GM10847 (cell line): ENCODE results near the gene MYLK.

Source experiments
- POLR2A ChIP-seq: IDR thresholded peaks from 2 replicates; pipeline ENCODE4 v1.6.1; 2011; ENCODE audit not compliant: insufficient read length; ENCODE audit errors: extremely low read depth

The MYLK gene

DNA sequence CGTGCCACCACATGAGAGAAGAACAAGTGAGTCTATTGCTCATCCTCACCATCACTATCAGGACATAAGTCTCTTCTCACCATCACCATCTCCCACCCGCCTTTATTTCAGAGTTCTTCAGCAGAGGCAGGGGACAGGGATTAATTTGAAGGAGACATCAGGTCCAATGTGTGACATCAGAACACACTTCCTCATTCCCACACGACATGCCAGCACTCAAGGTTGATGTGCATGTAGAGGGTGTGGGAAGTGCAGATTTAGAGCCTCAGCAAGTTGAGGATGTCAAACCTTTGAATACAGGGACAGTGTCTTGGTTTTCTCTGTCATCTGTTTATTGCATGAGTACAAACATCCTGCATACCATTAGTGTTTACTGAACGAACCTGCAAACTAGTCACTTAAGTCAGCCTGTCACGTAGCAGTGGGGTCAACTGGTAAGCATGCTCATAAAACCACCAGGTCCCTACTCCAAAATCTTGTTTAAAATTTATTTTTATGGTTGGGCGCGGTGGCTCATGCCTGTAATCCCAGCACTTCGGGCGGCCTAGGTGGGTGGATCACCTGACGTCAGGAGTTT, 104.4 kb downstream of the MYLK start:
- no peak for TF ChIP-seq POLR2A

DNA sequence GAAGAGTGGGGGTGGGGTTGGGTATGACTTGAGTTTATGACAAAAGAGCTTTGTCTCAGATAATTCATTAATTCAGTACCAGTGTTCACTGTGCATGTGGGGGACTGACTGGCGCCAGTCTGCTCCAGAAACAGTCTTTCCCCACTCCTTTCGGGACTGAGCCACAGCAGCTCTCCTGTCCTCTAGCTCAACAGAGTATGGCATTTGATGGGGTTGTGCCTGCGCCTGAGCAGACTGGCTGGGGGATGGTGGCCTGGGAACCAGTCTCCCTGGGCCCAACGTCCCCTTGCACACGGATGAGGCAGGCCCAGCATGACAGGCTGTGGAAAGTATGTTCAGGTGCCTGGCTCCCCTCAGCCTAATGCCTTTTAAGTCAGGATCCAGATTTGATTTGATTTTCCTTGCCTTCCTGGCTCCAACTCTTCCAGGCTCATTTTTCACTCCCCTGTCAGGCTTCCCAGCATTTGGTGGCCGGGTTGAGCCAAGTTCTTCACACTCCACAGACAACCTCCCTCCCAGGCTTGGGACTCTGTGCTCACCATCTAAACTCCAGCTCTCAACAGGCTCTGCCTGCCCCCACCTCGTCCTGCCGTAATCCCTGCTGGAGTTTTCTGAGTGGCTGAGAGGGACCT, 105.0 kb downstream of the MYLK start:
- TF ChIP-seq POLR2A: no peak

DNA sequence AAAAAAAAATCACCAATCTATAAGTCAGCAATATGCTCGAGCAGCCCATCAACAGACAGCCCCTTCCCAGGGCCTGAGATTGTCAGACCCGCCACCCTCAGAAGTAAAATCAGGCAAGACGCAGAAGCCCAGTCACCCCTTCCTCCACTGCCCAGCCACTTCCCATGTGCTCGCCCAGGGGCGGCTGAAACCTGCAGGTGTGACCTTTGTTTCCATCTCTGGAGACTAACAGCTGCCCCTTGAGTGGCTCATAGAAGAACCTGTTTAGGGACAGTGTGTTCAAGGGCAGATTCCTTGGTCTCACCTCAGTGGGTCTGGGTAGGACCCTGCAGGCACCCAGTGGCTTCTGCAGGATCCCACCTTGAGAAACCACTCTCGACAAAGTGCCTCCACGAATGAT, 105.6 kb downstream of the MYLK start:
- TF ChIP-seq POLR2A: no peak

DNA sequence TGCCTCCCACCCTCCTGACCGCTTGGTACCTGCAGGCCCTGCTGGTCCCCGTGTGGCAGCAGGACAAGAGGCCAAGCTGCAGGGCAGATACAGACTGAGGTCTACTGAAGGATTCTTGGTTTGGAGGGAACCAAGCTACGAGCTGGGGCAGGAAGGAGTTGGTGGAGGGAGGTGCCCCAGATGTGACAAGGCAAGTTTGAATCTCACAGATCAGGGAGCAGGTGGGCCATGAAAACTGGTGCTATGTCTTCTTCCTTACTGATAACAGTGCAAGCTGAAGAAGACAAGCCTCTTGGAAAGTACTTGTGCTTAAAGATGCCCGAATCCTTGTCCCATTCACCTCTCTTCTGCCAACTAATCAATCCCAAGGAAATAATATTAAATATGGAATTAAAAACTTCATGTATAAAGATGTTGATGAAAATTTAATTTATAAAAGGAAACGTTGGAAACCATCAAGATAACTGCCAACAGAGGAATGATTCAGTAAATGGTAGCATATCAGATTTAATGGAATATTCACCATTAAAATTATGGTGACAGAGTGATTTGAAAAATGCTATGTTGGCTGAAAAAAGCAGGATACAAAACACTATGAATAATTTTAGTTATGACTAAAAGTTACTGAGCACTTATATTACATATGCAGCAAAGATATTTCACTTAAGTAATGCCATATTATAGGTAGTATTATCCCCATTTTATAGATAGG, 107.9 kb downstream of the MYLK start:
- no peak for TF ChIP-seq POLR2A

DNA sequence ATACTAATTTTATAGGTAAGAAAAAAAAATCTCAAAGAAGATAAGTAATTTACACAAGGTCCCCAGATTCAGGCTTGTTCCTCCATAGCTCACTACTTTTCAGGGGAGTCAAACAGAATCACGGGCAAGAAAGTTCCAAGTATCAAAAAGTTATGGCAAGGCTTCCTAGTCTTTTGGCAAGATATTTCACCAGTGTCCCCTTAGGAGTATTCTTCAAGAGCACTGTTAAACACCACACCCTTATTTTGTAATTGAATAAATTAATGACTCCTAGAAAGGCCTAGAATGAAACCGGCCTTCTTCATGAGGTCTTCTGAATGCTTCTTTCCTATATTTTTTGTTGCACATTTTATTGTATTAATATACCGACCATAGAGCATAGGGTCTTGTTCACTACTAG, 109.7 kb downstream of the MYLK start:
- TF ChIP-seq POLR2A: no peak

DNA sequence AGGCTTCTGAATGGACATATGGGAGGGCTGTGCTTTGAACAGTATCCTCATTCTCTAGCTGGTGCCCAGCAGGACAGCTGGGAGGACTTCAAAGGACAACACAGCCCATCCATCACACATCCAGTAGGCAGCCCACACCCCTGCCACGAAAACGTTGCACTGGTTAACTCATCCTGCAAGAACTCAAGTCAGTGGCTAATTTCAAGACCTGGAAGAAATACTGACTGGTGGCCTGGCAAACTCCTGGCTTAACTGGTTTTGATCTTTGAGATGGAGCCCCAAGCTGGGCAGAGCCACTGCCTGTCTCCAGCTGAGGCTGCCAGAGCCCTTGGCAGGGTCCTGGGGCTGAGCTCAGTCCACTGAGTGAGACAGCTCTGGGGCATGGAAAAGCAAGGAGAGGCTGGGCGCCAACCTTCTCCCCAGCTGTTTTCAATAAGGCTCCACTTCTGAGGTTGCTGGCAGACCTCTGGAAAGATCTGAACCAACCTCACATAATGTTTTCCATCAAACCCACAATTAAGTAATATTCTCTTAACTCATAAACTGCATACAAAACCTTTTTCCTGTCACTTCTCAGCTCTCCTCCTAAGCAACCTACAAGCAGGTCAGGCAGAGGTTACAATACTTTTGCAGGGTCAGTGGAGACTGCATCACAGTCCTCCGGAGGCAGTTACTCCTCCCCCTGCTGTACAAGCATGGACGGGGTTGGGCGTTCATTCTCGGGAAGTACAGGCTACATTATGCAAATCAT, 110.3 kb downstream of the MYLK start:
- TF ChIP-seq POLR2A: no peak

DNA sequence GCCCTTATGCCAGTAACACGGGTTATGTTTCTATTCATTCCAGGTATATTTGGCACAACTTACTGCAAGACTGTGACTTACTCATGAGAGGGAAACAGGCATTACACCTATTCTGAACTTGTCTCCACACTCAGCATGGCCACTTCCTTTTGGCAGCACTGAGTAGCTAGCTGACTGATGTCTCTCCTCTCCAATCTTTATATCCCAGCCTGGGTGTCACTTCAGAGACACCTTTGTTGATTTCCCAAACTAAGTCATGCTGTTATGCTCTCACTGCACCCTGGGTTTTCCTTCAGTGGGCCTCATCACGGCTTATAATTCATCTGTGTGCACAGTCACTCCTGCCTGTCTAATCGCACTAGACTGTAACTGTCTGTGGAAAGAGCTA, 114.8 kb downstream of the MYLK start:
- TF ChIP-seq POLR2A: no peak

DNA sequence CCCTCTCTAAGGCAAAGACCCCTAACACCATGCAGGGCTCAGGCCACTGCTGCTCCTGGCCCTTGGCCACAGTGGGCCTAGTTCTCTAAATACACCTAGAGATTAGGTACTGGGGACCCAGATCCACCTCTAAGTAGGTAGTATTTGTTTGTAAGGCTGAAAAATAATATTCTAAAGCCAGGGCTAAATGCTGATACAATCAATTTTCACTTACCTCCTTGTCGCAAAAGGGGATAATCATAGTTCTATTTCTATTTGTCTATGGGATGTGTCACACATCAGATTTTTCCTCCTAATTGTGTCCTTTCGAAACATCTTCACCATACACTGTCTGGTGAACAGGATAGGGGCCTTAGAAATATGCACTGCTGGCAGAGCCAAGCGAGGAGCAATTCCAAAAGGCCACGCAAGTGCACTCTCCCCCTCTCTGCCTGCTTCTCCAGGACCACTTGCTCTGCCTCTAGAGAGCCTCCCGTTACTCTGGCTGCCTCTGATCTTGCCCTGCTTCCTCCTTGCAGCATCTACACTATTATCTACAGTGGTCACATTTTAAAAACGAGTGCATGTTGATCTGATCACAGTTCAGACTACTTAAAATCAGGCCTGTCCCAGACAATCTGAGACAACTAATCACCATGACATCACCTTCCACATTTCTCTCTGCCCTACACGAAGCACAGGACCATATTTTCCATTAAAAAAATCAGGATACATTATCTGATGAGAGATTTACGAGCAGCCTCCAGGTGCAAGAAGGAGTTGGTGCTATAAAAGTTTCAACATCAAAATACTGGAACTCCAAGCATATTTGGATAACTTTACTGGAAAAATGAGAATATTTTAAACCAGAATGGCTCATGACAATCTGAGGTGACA, 115.4 kb downstream of the MYLK start:
- TF ChIP-seq POLR2A: no peak

DNA sequence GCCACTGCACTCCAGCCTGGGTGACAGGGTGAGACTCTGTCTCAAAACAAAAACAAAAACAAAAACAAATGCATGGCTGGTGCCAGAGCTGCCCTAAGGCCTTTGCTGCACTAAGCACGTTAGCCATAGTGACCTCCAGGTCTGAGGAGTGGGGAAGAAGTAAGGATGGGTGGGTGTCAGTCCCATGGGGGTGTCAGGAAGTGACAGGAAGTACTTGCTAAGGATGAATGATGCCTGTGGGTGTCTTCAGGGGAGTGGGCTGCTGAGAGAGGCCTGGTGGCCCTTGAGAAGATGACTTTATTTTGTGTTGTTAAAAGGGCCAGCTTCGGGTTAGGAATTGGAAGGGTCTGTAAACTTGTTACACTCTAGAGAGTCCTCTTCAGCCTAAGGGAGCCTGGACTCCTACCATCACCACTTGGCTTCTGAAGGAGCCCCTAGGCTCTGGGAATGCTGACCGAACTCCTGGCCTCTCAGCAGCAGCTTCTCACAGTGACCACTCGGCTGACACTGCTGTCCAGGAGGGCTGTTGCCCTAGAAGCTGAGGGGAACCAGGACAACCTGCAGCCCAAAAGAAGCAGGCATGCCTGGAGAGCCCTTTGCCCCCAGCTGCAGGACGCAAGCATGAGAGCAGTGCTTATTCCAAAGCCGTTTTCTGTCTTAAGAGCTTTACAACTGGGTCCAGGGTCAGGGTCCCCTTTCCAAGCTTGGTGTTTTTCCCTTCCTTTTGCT, 116.4 kb downstream of the MYLK start:
- TF ChIP-seq POLR2A: no peak

DNA sequence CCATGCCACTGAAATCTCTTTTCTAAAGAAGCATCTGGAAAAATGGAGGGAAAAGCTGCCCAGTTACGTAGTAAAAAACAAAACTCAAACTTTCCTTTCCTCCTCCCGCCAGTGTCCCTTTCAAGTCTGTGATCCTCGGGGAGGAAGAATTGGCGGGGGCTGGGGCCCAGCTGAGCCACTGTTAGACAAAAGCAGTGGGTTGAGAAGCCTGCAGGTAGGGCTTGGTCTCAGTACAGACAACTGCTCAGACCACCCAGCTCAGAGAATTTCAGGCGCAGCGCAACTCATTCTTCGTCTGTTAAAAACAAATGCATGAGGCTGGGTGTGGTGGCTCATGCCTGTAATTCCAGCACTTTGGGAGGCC, 117.1 kb downstream of the MYLK start:
- no peak for TF ChIP-seq POLR2A

DNA sequence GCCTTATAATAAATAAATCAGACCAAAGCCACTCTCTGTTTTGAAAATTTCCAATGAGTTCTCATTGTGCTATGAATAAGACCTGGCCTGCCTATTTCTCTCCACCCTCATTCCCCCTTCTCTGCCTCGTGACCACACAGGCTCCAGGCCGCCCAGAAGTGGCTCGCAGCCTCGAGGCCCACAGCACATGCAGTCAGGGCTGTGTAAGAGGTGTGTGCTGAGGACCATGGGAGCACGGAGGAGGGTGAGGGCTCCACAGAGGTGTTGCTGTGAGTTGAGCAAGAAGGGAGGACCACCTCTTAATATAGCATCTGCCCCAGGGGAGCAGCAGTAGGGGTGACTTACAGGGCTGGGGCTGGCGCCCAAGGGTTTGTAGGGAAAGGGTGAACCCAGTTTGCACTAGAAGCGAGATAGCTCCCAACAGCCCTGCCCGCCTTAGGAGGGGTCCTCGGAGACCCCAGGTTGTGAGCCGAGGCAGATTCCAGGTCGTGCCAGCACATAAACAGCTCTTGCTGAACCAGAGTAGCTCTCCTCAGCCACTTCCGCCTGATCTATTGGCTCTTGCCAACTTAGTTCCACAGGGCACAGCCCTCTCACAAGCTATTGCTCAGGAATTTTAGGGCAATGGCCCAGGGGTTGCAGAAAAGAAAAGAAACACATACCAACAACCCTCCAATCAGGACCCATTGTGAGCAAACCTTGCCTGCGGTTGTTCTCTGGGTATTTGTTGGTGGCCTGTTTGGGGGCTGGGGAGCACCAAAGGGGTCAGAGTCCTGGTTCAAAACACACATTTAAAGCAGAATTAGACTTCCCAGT, 117.7 kb downstream of the MYLK start:
- TF ChIP-seq POLR2A: no peak

DNA sequence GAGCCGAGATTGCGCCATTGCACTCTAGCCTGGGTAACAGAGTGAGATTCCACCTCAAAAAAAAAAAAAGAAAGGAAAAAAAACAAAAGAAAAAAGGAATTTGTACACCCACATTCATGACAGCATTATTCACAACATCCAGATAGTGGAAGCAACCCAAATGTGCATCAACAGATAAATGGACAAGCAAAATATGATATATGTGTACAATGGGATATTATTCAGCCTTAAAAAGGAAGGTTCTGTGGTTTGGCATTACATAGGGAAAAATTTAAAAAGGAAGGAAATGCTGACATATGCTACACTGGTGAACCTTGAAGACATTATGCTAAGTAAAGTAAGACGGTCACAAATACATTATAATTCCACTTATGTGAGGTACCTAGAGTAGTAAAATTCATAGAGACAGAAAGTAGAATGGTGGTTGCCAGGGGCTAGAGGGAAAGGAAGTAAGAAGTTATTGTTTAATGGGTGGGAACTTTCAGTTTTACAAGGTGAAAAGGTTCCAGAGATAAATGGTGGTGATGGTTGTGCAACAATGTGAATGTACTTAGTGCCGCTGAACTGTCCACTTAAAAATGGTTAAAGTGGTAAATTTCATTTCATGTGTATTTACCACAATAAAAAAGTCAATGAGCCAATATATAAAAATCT, 118.5 kb downstream of the MYLK start:
- TF ChIP-seq POLR2A: no peak

DNA sequence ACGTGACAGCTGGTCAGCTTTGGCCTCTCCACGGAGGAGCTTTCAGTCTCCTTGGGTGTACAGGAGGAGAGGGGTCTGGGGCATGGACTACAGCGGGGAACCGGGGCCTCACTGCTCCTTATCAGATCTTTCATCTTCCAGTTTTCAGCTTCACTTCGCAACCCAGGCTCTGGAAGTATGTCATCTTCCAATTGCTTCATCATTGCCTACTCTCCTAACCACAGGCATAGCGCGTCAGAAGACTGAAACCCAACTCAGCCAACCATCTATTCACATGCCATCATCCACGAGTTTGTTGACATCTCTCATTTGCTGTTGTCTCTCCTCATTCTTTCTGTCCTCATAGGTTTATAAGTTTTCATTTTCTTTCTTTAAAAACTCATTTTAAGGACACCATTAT, 119.5 kb downstream of the MYLK start:
- no peak for TF ChIP-seq POLR2A

DNA sequence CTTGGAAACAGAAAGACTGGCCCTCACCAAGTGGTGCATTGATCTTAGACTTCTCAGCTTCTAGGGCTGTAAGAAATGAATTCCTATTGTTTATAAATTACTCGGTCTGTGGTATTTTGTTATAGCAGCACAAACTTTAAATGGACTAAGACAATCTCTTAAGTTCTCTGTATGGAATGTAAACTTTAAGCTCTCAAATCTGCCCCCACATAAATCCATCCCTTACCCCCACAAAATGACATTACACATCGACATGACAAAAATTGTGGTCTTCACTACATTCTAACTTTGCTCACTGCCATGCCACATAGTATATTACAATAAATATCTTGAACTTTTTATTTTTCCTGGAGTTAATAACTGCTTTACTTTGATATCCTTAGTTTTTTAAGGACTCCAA, 121.3 kb downstream of the MYLK start:
- no peak for TF ChIP-seq POLR2A

DNA sequence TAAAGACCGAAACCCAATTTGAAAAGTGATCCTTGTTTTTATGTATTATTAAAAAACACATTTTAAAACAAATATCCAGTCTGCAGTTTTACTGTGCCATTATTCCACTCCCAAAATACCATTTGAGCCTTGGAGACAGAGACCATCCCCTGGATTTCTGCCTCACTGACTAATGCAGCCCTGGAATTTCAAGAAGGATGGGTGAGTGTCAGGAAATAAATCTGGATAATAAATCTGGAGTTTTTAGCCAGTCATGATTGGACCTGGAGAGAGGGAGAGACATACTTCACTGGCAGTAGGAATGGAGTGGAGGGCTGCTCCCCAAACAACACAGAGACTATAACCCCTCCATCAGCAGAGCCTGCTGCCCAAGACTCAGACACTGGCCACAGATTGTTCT, 123.3 kb downstream of the MYLK start:
- no peak for TF ChIP-seq POLR2A
